HG03045 (cell line): ENCODE data around the gene CDH13.

ENCODE experiments used
- ATAC-seq: cut with Tn5 transposase; IDR thresholded peaks from one replicate; pipeline ENCODE4 v1.9.1; 2021; ENCODE audit warnings: mild to moderate bottlenecking, moderate library complexity; ENCODE audit not compliant: unreplicated experiment

The CDH13 gene

GRCh38 chr16:83095941-83096692 is 469.3 kb downstream of the CDH13 start:
- no peak for ATAC-seq

DNA sequence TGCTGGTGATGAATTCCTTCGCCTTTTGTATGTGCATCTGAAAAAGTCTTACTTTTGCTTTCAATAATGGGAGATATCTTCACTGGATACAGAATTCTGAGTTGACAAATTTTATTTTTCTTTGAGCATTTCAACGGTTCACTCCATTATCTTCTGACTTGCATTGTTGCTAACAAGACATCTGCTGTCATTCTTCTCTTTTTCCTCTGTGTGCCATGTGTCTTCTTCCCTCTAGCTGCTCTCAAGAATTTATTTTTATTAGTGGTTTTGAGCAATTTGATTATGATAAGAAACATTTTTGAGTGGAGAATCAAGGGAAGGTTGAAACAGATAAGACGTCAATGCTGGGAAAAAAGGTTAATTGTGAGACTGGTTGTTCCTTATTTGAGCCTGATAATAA is 471.8 kb downstream of the CDH13 start:
- no peak for ATAC-seq

GRCh38 chr16:83100679-83101078 is 473.9 kb downstream of the CDH13 start:
- no peak for ATAC-seq

GRCh38 chr16:83102336-83102735 is 475.6 kb downstream of the CDH13 start:
- ATAC-seq = no peak

DNA sequence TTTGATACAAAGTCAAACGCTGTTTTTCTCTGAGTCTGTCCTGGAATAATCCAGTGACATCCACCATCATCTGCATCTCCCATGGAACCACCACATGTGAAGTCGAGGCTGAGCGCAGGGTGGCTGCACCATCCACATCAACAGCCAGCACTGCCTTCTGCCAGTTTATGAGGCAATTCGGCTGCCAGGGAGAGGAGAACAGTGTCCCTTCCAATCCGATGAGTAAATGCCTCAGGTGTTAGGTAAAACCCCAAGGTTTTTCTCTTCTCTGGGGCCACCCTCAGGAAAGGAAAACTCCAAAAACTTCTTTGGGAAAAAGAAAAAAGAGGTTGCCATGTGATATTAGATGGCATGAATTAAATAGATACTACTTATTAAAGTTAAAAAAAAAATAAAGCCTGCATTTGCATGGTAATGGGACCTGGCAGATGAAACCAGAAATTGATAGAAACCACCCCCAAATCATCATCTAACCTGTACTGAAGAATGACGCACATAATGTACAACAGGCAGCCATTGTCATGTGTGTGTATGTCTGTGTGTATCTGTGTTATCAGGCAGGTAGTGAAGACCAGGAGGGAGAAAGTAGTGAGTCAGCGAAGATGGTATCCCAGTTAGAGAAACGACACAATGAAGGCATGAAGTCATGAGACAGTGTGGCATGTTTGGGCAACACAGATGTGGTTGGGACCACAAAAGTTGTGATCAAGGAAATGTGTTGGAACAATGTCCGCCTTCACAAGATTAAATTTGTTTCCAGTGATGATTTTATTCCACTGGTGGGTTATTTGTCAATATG is 478.7 kb downstream of the CDH13 start:
- ATAC-seq = no peak

- no peak for ATAC-seq
Observed at GRCh38 chr16:83109490-83110125, 482.8 kb downstream of the CDH13 start.

- ATAC-seq = no peak
Observed at GRCh38 chr16:83110269-83110668, 483.5 kb downstream of the CDH13 start.

GRCh38 chr16:83113317-83113716 is 486.5 kb downstream of the CDH13 start:
- no peak for ATAC-seq

GRCh38 chr16:83113811-83114210 is 487.0 kb downstream of the CDH13 start:
- ATAC-seq = no peak

DNA sequence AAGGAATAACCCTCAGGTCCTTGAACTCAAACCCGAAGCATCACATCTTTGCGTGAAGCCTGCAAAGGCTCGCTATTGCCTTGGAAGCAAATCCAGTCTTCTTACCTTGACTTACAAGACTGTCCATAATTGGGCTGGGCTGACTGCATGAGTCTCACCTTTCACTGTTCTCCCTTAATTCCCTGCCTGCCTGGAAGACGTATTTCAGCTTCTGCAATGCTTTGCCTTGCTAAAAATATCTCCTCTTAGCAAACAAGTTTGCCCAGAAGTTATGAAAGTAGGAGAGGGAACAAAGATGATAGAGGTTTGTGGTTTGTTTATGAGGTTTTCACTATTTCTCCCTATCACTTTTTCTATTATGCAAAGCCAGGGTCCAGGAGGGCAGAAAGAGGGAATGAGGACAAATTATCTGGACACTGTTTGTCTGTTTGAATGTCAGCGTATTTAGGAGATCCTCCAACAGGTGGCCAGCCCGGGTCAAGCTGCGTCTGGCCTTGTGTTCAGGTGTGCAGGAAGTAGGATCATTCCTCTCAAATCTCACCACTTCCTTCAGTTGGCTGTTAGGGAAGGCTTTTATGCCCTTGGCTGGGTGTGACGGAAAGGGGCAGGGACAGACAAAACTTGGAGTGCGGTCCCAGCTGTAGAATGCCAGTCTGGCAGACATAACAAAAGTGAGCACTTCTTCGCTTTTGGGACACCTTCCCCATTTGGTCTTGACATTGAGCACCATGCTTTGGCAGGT is 488.9 kb downstream of the CDH13 start:
- no peak for ATAC-seq

GRCh38 chr16:83116274-83116892 is 489.6 kb downstream of the CDH13 start:
- no peak for ATAC-seq

GRCh38 chr16:83117810-83118209 is 491.0 kb downstream of the CDH13 start:
- ATAC-seq = no peak

GRCh38 chr16:83118365-83118764 is 491.6 kb downstream of the CDH13 start:
- ATAC-seq = no peak

GRCh38 chr16:83125999-83126568 is 499.3 kb downstream of the CDH13 start:
- no peak for ATAC-seq

DNA sequence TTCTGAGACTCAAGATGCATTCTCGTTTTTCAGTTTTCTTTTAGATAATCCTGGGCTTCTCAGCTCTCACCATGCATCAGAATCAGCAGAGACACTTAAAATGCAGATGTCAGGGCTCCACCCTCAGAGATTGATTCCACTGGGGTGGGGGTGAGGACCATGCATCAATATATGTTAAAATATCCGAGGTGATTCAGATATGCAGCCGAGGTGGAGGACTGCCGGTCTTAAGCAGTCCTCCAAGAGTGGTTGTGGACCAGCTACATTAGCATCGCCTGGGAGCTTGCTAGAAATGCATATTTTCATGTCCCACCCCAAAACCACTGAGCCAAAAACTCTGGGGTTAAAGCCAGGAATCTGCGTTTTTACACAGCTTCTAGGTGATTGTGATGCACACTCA is 501.3 kb downstream of the CDH13 start:
- ATAC-seq = no peak

DNA sequence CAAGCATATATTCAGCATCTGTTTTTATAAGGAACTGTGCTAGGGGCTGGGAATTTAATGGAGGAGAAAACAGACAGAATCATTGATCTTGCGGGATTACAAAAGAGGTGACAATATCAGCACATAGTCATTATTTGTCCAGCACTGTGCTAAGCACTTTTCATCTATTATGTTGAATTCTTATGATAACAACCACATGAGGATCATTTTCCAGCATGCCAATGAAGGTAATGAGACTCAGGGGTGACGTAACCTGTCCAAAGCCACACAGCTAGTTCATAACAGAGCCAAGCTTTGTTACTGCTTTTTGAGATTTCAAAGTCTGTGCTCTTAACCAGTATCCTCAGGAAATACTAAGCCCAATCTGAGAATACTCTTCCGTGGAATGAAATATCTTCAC is 503.3 kb downstream of the CDH13 start:
- no peak for ATAC-seq

- no peak for ATAC-seq
Observed at GRCh38 chr16:83134638-83135037, 507.9 kb downstream of the CDH13 start.

GRCh38 chr16:83136419-83136818 is 509.6 kb downstream of the CDH13 start:
- ATAC-seq = no peak

DNA sequence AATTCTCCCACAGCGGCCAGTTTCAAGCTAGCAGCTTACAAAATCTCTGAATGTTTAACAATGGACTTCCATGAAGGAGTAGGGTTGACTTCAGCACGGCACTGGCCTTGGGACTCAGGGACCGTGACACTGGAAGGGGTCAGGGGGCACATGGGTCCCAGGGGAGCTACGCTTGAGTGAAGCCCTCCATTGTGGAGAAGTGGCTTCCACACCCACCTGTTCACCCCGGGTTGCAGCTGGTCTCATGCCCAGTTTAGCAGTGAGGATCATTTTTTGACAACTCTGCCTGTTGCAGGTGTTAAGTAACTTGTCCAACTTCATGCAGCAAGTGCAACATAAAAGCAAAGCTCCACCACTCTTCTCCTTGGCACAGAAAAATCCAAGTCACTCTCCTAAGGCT is 510.2 kb downstream of the CDH13 start:
- no peak for ATAC-seq

DNA sequence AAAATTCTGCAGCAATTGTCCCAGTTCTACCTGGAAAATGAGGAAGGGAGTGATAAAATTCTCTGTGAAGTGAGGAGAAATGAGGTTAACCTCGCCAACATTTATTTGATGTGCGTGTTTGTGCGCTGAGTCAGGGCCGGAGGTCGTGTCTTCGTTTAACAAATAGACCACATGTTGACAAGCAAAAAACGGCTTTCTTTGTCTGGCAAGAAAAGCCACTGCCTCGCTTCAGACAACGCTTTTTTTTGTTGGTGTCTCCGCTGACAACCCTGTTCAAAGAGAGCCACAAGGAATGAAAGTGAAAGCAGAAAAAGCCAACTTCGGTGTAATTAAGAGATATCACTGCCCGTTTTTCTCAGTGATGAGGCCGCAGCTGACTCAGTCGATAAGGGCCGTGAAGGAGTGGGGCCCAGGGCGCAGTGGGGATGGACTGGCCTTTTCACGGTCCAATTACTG is 510.6 kb downstream of the CDH13 start:
- ATAC-seq = no peak
